Breast epithelium (tissue), 3 donors: ENCODE measurements around the gene FSTL4.

Source experiments
- CTCF ChIP-seq, 3 donors: fragments of 450-650 bp; IDR thresholded peaks; one replicate each; pipeline ENCODE4 v1.5.1; 2016 to 2017; ENCODE audit warnings: antibody characterized with exemption in 3 of 3, mild to moderate bottlenecking in 3 of 3, moderate library complexity in 3 of 3
- POLR2A ChIP-seq: fragments of 450-650 bp; IDR thresholded peaks from one replicate; pipeline ENCODE4 v1.6.1; 2016; ENCODE audit warnings: antibody characterized with exemption, mild to moderate bottlenecking, moderate library complexity
- POLR2AphosphoS5 ChIP-seq, 3 donors: sonication (generic); formaldehyde crosslinking; IDR thresholded peaks; one replicate each; pipeline ENCODE4 v1.6.1; 2017; ENCODE audit warnings: antibody characterized with exemption in 3 of 3

GRCh38 chr5:133446440-133446839 lies 165.9 kb downstream of the FSTL4 start:
- TF ChIP-seq POLR2A (no peak), CTCF (IDR thresholded peaks at IDR 0.05) (no peak), POLR2AphosphoS5 (IDR thresholded peaks at IDR 0.05) (no peak)
